Suppressor macrophage treated with lipopolysaccharide for 4 hours (primary cell): ENCODE measurements around the gene SNX17.
A peak's percentile ranks its signal among the peaks of the same experiment; 100 is the strongest.
"Not testable (repeated sequence)": the region's sequence is repeated elsewhere in the genome, so short reads cannot be mapped to it uniquely, and the experiment has no call there.

Experiments
- DNase-seq: peaks from one replicate; pipeline ENCODE4 v3.0.0-alpha.2; 2020

Gene SNX17

GRCh38 chr2:27407798-27408491, 37.5 kb downstream of the SNX17 start:
- DNase-seq: peak; percentile 18

GRCh38 chr2:27408601-27409320, 38.3 kb downstream of the SNX17 start:
- peak; percentile 17 for DNase-seq

- peak; percentile 97 for DNase-seq
Observed at GRCh38 chr2:27409321-27410073, 39.1 kb downstream of the SNX17 start, which contains the start of gene PPM1G. Gene PPM1G, minus strand, starts transcription at chr2:27409591. Its CDS starts 169 bp downstream, at chr2:27409422.

- DNase-seq: no peak
Observed at GRCh38 chr2:27412419-27413152, 42.2 kb downstream of the SNX17 start.

GRCh38 chr2:27416151-27416550, 45.7 kb downstream of the SNX17 start:
- DNase-seq: no peak

- DNase-seq: no peak
Observed at GRCh38 chr2:27420996-27421395, 50.6 kb downstream of the SNX17 start.

- DNase-seq: no peak
Observed at GRCh38 chr2:27421660-27422250, 51.3 kb downstream of the SNX17 start.

- no peak for DNase-seq
Observed at GRCh38 chr2:27422958-27423357, 52.5 kb downstream of the SNX17 start.

- not testable (repeated sequence) for DNase-seq
Observed at GRCh38 chr2:27425039-27425438, 54.6 kb downstream of the SNX17 start.
